ENCODE data around the gene LOXL3. TPM values are rescaled to one million over a fixed set of nuclear protein-coding genes. Genes with fewer than 3 reads are reported as not detected.

Gene LOXL3
- total RNA-seq, 1 experiment from 2014 or later, result 4.1 TPM

GRCh38 chr2:74581463-74581862 is 27.7 kb upstream of the LOXL3 start:
- CTCF ChIA-PET, result no interaction called here
- Histone ChIP-seq H3K9me3 (ENCODE audit: control insufficient read depth in 1 of 2, insufficient read depth in 1 of 2, low read depth in 1 of 2, low read length in 2 of 2) (no peaks in the 10 kb centered on the region), H3K9ac (ENCODE audit: low read length) (no peak overlapping the region), H4K20me1 (ENCODE audit: insufficient read depth) (no peaks in the 10 kb centered on the region), H3K27ac (ENCODE audit: low read depth, low read length) (no peak overlapping the region), H2AFZ (ENCODE audit: low read depth, low read length, poor library complexity, severe bottlenecking) (no peak overlapping the region), H3K4me1 (ENCODE audit: control insufficient read depth in 1 of 2, insufficient read depth in 2 of 2, low read length in 2 of 2) (peaks cover 12 to 15% of the 10 kb centered on the region in 2 experiments), H3K36me3 (ENCODE audit: control insufficient read depth in 1 of 2, insufficient read depth in 2 of 2, low read length in 2 of 2) (no peaks in the 10 kb centered on the region), H3K9me2 (ENCODE audit: insufficient read depth) (no peaks in the 10 kb centered on the region), H3K27me3 (ENCODE audit: insufficient read depth, low read length) (no peaks in the 10 kb centered on the region), H3K4me2 (ENCODE audit: low read length) (no peak overlapping the region), H3K4me3 (replicated peaks in 1 of 2; ENCODE audit: low read depth in 1 of 2, low read length in 2 of 2) (no peak overlapping the region), H3K79me2 (ENCODE audit: insufficient read depth, low read length) (no peaks in the 10 kb centered on the region)
- POLR2A ChIA-PET, result no interaction called here
- DNase-seq (ENCODE audit: low read depth, low spot score) (no peak), ATAC-seq (no peak)
- TF ChIP-seq CEBPB (IDR thresholded peaks at IDR 0.05; ENCODE audit: low read depth) (no peak), RAD21 (IDR thresholded peaks at IDR 0.05; ENCODE audit: low read depth) (no peak), JUND (IDR thresholded peaks at IDR 0.05) (no peak), EZH2 (IDR thresholded peaks at IDR 0.05) (no peak), SP1 (IDR thresholded peaks at IDR 0.05; ENCODE audit: low read depth) (no peak), TCF7L2 (IDR thresholded peaks at IDR 0.05; ENCODE audit: borderline replicate concordance, extremely low read depth, insufficient read depth, insufficient read length) (no peak), POLR2AphosphoS5 (IDR thresholded peaks at IDR 0.05; ENCODE audit: low read depth, low read length) (no peak), SIN3A (IDR thresholded peaks at IDR 0.05; ENCODE audit: low read depth) (no peak), ZNF274 (IDR thresholded peaks at IDR 0.05; ENCODE audit: low read depth, low read length) (no peak), ELF1 (IDR thresholded peaks at IDR 0.05; ENCODE audit: borderline replicate concordance, low read depth) (no peak), SRF (IDR thresholded peaks at IDR 0.05; ENCODE audit: low read depth) (no peak), YY1 (IDR thresholded peaks at IDR 0.05; ENCODE audit: extremely low read depth, insufficient replicate concordance, low read depth, low read length) (no peak)
- TF ChIP-seq, protein P1, sequence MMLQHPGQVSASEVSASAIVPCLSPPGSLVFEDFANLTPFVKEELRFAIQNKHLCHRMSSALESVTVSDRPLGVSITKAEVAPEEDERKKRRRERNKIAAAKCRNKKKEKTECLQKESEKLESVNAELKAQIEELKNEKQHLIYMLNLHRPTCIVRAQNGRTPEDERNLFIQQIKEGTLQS (IDR thresholded peaks at IDR 0.05), result no peak
- BruUV-seq (replicated peaks), result no TSS peak
- intact Hi-C loops (cut with micrococcal nuclease), result no loop called here
- RAD21 ChIA-PET (ENCODE audit: low non-redundant PET in 1 of 2, low total read pairs in 2 of 2, uncharacterized antibody in 2 of 2, unreplicated experiment in 2 of 2), result no interaction called here

- Histone ChIP-seq H3K27ac (ENCODE audit: low read depth, low read length) (no peak overlapping the region), H3K27me3 (ENCODE audit: insufficient read depth, low read length) (no peaks in the 10 kb centered on the region), H3K4me2 (ENCODE audit: low read length) (no peak overlapping the region), H3K4me3 (replicated peaks in 1 of 2; ENCODE audit: low read depth in 1 of 2, low read length in 2 of 2) (no peak overlapping the region), H2AFZ (ENCODE audit: low read depth, low read length, poor library complexity, severe bottlenecking) (no peak overlapping the region), H3K9me2 (ENCODE audit: insufficient read depth) (no peaks in the 10 kb centered on the region), H3K79me2 (ENCODE audit: insufficient read depth, low read length) (no peaks in the 10 kb centered on the region), H4K20me1 (ENCODE audit: insufficient read depth) (no peaks in the 10 kb centered on the region), H3K9me3 (ENCODE audit: control insufficient read depth in 1 of 2, insufficient read depth in 1 of 2, low read depth in 1 of 2, low read length in 2 of 2) (no peaks in the 10 kb centered on the region), H3K4me1 (ENCODE audit: control insufficient read depth in 1 of 2, insufficient read depth in 2 of 2, low read length in 2 of 2) (peaks cover 4 to 7% of the 10 kb centered on the region in 2 experiments), H3K36me3 (ENCODE audit: control insufficient read depth in 1 of 2, insufficient read depth in 2 of 2, low read length in 2 of 2) (peaks cover 0 to 2% of the 10 kb centered on the region in 2 experiments; a peak in 1 of 4 replicates), H3K9ac (ENCODE audit: low read length) (no peak overlapping the region)
- ATAC-seq, result no peak
- CTCF ChIA-PET, result no interaction called here
- POLR2A ChIA-PET, result no interaction called here
- DNase-seq (ENCODE audit: low read depth, low spot score), result no peak
- RAD21 ChIA-PET (ENCODE audit: low non-redundant PET in 1 of 2, low total read pairs in 2 of 2, uncharacterized antibody in 2 of 2, unreplicated experiment in 2 of 2), result no interaction called here
- intact Hi-C loops (cut with micrococcal nuclease), result no loop called here
- no TSS peak for BruUV-seq (replicated peaks)
- TF ChIP-seq SIN3A (IDR thresholded peaks at IDR 0.05; ENCODE audit: low read depth) (no peak), POLR2A (IDR thresholded peaks at IDR 0.05; ENCODE audit: borderline replicate concordance, extremely low read depth, insufficient read depth, insufficient read length) (no peak), EZH2 (IDR thresholded peaks at IDR 0.05) (no peak), CEBPB (IDR thresholded peaks at IDR 0.05; ENCODE audit: low read depth) (no peak), ZBTB33 (IDR thresholded peaks at IDR 0.05; ENCODE audit: extremely low read depth, insufficient replicate concordance, low read length) (no peak), EGR1 (IDR thresholded peaks at IDR 0.05; ENCODE audit: low read depth) (no peak), ZNF274 (IDR thresholded peaks at IDR 0.05; ENCODE audit: low read depth, low read length) (no peak), SP1 (IDR thresholded peaks at IDR 0.05; ENCODE audit: low read depth) (no peak), ELF1 (IDR thresholded peaks at IDR 0.05; ENCODE audit: borderline replicate concordance, low read depth) (no peak), RAD21 (IDR thresholded peaks at IDR 0.05; ENCODE audit: low read depth) (no peak), FOSL1 (IDR thresholded peaks at IDR 0.05; ENCODE audit: low read depth) (no peak)
- TF ChIP-seq, protein P1 (IDR thresholded peaks at IDR 0.05), result no peak
Observed at GRCh38 chr2:74578408-74578807, 24.7 kb upstream of the LOXL3 start.
